Measurements from ENCODE around the gene MEX3A. TPM values are rescaled to one million over a fixed set of nuclear protein-coding genes. Genes with fewer than 3 reads are reported as not detected.
A peak's percentile ranks its signal among the peaks of the same experiment; 100 is the strongest.

Gene MEX3A
- total and polyA plus RNA-seq, 10 donors: 0.11 to 0.76 (median 0.30) TPM

DNA sequence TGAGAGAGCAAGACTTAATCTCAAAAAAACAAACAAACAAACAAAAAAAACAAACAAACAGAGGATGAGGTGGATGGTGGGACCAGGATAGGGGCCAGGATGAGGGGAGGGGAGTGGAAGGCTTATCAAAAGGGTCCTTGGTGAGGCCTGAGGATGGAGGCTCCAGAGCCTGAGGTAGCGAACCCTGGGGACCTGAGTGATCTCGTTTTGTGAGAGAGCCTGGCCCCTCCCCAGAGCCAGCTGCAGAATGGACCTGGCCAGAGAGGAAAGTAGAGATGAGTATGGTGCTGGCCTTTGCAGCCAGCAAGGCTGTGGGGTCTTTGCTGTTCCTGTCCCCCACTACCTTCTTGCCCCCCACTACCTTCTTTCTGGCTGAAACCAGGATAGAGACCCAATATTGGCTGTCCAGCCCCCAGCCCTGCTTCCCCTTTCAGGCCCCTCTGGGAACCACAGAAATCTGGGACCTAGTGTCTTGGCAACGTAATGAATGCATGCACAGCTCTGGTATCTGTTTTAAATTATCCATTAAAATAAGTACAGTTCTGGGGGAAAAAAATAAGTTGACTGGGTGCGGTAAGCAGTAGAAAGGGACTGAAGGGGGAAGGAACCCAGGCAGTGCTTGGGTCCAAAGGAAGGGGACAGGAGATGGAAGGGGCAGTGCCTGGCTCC, 31.2 kb upstream of the MEX3A start:
- H3K36me3 ChIP-seq: no peaks in the 10 kb centered on the region
- H3K27me3 ChIP-seq (replicated peaks in 1 of 7): peaks cover 0 to 62% (median 6%) of the 10 kb centered on the region in 7 donors
- DNase-seq: no peak
- WGBS, 5 donors: 68 to 77% (median 75%) methylated on average over 4 of the region's 4 CpGs
- H3K4me1 ChIP-seq: peaks cover 11 to 60% (median 37%) of the 10 kb centered on the region in 6 donors
- H3K27ac ChIP-seq: peak overlapping the region in 5 of 8 donors; percentile 85 to 92 (median 87)
- H3K4me3 ChIP-seq: no peak overlapping the region
- H3K9me3 ChIP-seq: no peaks in the 10 kb centered on the region
- TF ChIP-seq, protein P1, sequence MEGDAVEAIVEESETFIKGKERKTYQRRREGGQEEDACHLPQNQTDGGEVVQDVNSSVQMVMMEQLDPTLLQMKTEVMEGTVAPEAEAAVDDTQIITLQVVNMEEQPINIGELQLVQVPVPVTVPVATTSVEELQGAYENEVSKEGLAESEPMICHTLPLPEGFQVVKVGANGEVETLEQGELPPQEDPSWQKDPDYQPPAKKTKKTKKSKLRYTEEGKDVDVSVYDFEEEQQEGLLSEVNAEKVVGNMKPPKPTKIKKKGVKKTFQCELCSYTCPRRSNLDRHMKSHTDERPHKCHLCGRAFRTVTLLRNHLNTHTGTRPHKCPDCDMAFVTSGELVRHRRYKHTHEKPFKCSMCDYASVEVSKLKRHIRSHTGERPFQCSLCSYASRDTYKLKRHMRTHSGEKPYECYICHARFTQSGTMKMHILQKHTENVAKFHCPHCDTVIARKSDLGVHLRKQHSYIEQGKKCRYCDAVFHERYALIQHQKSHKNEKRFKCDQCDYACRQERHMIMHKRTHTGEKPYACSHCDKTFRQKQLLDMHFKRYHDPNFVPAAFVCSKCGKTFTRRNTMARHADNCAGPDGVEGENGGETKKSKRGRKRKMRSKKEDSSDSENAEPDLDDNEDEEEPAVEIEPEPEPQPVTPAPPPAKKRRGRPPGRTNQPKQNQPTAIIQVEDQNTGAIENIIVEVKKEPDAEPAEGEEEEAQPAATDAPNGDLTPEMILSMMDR (IDR thresholded peaks at IDR 0.05 in 8 of 11, conservative IDR thresholded peaks at IDR 0.05 in 3 of 11): no peak
- intact Hi-C loops (cut with DNase I; ENCODE audit: low total_unique reads): no loop called here

DNA sequence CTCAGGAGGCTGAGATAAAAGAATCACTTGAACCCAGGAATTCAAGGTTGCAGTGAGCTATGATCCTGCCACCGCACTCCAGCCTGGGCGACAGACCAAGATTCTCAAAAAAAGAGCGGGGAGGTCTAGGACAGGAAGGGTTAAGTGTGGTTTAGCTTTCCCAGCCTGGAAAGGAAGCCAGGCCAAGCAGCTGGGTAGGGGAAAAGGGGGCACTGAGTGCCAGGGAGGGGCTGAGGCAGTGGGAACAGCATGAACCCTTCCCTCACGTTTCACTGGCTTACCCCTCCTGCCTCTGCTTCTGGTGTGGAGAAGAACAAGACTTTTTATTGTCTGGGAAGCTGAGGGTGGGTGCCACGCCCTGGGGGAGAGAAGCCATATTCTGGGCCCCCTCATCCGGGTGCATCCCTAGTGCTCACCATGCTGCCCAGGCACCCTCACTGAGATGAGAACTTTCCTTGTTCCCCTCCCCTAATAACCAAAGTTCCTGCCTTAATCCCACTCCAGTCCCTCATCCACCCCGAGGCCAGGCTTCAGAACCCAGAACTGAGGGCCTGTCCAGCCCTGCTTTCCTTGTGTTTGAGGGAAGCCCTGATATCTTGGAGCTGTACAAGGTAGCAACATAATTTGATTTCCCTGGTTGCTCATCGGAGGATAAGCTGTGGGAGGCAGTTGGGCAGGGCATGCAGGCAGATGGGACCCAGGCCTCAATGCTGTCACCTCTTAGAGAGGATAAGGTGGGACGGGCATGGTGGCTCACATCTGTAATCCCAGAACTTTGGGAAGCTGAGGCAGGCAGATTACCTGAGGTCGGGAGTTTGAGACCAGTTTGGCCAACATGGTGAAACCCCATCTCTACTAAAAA, 30.2 kb upstream of the MEX3A start:
- Histone ChIP-seq H3K9me3 (no peaks in the 10 kb centered on the region), H3K36me3 (no peaks in the 10 kb centered on the region), H3K27me3 (replicated peaks in 1 of 7) (peaks cover 0 to 60% (median 6%) of the 10 kb centered on the region in 7 donors), H3K27ac (peak overlapping the region in 1 of 8 donors; percentile 8), H3K4me3 (no peak overlapping the region), H3K4me1 (peaks cover 11 to 51% (median 31%) of the 10 kb centered on the region in 6 donors)
- intact Hi-C loops (cut with DNase I; ENCODE audit: low total_unique reads): no loop called here
- 68 to 79% (median 73%) methylated on average over 10 of the region's 10 CpGs for WGBS, 5 donors
- TF ChIP-seq, protein P1 (IDR thresholded peaks at IDR 0.05 in 8 of 11, conservative IDR thresholded peaks at IDR 0.05 in 3 of 11): no peak
- TF ChIP-seq POLR2AphosphoS5 (IDR thresholded peaks at IDR 0.05) (no peak), POLR2A (IDR thresholded peaks at IDR 0.05) (no peak)
- no peak for DNase-seq

DNA sequence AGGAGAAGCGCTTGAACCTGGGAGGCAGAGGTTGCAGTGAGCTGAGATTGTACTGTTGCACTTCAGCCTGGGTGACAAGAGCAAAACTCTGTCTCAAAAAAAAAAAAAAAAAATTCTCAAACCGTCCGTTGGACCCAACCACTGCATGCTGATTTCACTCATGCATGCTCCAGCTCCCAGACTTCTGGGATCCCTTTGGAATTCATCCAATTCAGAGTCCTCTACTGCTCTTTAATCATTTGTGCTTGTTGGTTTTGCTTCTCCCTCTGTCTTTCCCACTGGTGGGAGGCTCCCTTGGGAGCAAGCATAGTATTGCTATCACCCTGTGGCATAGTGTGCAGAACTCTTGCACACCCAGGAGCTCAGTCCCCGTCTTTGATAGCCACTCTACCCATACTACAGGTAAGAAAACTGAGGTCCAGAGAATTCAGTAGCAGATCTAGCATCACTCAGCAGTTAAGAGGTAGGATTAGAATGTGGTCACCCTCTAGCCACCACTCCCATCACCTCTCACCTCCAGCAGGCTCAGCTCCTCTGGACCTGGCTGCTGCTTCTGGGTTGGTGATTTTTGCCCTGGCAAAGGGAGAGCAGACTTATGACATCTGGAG, 29.2 kb upstream of the MEX3A start:
- 75 to 92% (median 90%) methylated on average over 4 of the region's 4 CpGs for WGBS, 5 donors
- intact Hi-C loops (cut with DNase I; ENCODE audit: low total_unique reads): no loop called here
- H3K4me3 ChIP-seq: no peak overlapping the region
- H3K27ac ChIP-seq: peak overlapping the region in 1 of 8 donors; percentile 8
- no peaks in the 10 kb centered on the region for H3K9me3 ChIP-seq
- no peaks in the 10 kb centered on the region for H3K36me3 ChIP-seq
- TF ChIP-seq POLR2A (IDR thresholded peaks at IDR 0.05) (no peak), POLR2AphosphoS5 (IDR thresholded peaks at IDR 0.05) (no peak)
- TF ChIP-seq, protein P1 (IDR thresholded peaks at IDR 0.05 in 8 of 11, conservative IDR thresholded peaks at IDR 0.05 in 3 of 11): no peak
- H3K4me1 ChIP-seq: peaks cover 11 to 48% (median 31%) of the 10 kb centered on the region in 6 donors
- H3K27me3 ChIP-seq (replicated peaks in 1 of 7): peaks cover 0 to 50% (median 6%) of the 10 kb centered on the region in 7 donors
- DNase-seq: no peak
